ENCODE measurements around the gene CAMTA1. TPM values are rescaled to one million over a fixed set of nuclear protein-coding genes. Genes with fewer than 3 reads are reported as not detected.
A peak's percentile ranks its signal among the peaks of the same experiment; 100 is the strongest.

CAMTA1 gene
- polyA plus RNA-seq, 1 donor from 2014 or later = 79.0 TPM

DNA sequence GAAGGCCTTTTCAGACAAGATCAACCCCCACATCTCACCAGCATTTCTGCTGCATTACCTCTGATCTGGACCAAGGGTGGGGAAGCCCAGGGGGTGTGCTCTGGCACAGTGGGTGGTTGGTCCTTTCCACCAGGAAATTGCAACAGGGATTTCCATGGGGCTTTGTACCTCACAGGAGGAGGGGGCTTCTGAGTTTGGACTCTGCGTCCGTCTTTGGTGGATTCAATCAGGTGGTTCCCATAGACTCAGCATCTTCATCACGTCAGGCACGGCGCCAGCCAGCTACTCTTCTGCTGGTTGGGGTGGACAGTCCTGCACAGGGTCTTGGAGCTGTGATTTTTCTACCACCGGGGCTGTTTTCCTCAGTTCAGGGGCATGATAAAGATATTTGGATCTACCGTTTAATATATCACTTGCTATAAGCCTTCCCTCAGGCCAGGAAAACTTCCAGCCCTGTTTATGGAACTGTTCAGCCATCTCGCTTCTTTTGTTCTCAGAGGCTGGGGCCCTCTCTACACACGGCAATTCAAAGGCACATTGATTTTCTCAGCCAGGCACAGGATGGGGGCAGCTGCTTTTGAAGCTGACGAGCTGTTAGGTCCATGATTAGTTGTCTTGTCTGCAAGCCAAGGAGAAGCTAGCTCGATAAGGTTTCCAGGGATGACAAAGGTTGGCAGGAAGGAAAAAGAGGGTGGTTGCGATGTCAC lies 467.3 kb downstream of the CAMTA1 start:
- H3K27ac Mint-ChIP-seq = no peak overlapping the region
- no peaks in the 10 kb centered on the region for H3K4me1 Mint-ChIP-seq
- H3K27me3 Mint-ChIP-seq = peaks cover 24% of the 10 kb centered on the region
- no peaks in the 10 kb centered on the region for H3K36me3 Mint-ChIP-seq
- H3K9me3 Mint-ChIP-seq = peaks cover 0 to 2% (median 0%) of the 10 kb centered on the region in 3 donors
- H3K4me3 Mint-ChIP-seq = no peak overlapping the region

DNA sequence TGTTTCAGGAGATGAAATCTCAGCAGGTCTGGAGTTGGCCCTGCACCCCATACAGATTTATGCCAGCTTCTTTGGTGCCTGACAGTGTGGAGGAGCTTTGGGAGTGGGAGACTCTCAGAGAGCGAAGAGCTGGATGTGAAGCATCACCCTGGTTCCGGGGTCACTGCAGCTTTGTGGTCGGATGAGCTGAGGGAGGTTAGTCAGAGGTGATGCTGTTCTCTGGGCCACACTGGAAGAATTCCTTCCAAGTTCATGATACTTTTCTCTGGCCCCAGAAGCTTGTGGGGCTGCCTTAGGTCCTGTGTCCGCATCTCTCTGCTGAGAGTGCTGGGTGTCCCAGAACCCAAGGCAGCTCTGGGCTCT lies 467.8 kb downstream of the CAMTA1 start:
- H3K9me3 Mint-ChIP-seq = peaks cover 0 to 2% (median 0%) of the 10 kb centered on the region in 3 donors
- H3K4me3 Mint-ChIP-seq = no peak overlapping the region
- H3K36me3 Mint-ChIP-seq = no peaks in the 10 kb centered on the region
- H3K4me1 Mint-ChIP-seq = no peaks in the 10 kb centered on the region
- H3K27ac Mint-ChIP-seq = peak overlapping the region in 1 of 3 donors; percentile 47
- peaks cover 19% of the 10 kb centered on the region for H3K27me3 Mint-ChIP-seq

DNA sequence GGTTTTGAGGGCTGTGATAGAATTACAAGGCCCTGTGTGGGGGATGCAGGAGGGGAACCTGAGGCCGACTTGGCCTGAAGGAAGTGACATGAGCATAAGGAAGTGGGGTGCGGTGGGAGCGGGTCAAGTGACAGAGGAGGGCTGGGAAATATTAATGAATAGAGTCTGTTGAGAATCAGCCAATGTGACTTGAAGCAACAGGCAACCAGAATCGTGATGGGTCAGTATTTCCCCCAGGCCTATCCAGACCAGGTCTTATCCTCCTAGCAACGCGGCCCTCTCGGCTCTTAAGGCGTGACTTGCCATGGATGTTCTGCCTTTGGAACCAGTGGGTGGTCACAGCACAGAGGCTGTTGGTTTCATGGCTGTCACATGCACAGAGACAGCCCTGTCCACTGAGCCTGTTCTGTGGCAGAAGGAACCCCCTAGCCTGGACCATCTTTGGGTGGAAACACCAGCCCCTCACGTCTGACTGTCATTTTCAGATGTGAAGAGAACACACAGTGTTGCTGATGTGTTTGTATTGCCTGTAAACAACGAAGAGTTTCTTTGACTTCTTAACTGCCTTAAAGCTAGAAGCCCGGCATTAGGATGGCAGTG lies 468.8 kb downstream of the CAMTA1 start:
- H3K27me3 Mint-ChIP-seq = peaks cover 18% of the 10 kb centered on the region
- no peaks in the 10 kb centered on the region for H3K4me1 Mint-ChIP-seq
- peaks cover 0 to 2% (median 0%) of the 10 kb centered on the region in 3 donors for H3K9me3 Mint-ChIP-seq
- H3K4me3 Mint-ChIP-seq = no peak overlapping the region
- H3K36me3 Mint-ChIP-seq = no peaks in the 10 kb centered on the region
- no peak overlapping the region for H3K27ac Mint-ChIP-seq

DNA sequence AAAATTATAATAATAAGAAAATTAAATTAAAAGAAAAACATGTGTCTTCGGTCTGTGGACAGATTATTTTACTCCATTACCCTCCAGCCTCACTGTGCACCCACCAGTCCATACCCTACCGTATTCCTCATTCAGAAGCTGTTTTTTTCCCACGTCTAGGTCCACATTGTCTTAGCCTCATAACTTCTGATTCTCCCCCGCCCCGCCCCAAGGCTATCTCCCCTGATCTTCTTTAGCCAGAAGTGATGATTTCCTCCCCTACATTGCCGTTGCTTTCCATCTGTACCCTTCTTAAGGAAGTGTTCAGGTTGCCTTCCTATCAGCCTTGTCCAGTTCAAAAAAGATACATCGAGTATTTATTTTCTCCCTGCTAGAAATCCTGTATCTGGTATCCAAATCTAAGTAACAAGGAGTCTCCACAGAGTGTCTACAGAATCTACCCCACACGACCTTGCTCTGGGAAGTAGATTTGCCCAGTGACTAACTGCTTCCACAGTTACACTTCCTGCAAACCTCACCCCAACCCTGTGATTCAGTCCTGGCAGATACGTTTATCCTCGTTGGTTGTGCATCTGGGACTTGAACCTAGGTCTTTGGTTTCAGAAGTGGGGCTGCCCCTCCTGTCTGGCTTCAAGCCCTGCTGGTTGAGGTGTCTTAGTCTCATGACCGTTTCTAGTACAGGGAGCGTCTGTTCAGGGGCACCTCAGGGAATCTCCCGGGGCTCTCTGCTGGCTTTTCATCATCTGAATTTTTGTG lies 470.2 kb downstream of the CAMTA1 start:
- peaks cover 0 to 2% (median 0%) of the 10 kb centered on the region in 3 donors for H3K9me3 Mint-ChIP-seq
- H3K27ac Mint-ChIP-seq = peak overlapping the region in 1 of 3 donors; percentile 74
- no peaks in the 10 kb centered on the region for H3K4me1 Mint-ChIP-seq
- H3K27me3 Mint-ChIP-seq = peaks cover 10% of the 10 kb centered on the region
- H3K36me3 Mint-ChIP-seq = no peaks in the 10 kb centered on the region
- no peak overlapping the region for H3K4me3 Mint-ChIP-seq

DNA sequence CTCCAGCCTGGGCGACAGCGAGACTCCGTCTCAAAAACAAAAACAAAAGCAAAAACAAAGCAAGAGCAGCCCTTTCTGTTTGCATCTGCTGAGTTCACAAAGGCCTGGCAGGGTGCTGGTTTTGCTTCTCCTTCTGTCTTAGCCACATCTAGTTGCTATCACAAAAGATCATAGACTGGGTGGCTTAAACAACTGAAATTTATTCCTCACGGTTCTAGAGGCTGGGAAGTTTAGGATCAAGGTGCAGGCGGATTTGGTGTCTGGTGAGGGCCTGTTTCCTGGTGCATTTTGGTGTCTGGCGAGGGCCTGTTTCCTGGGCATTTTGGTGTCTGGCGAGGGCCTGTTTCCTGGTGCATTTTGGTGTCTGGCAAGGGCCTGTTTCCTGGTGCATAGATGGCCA lies 471.3 kb downstream of the CAMTA1 start:
- no peak overlapping the region for H3K27ac Mint-ChIP-seq
- H3K4me3 Mint-ChIP-seq = no peak overlapping the region
- peaks cover 6% of the 10 kb centered on the region for H3K27me3 Mint-ChIP-seq
- no peaks in the 10 kb centered on the region for H3K4me1 Mint-ChIP-seq
- peaks cover 0 to 2% (median 0%) of the 10 kb centered on the region in 3 donors for H3K9me3 Mint-ChIP-seq
- H3K36me3 Mint-ChIP-seq = no peaks in the 10 kb centered on the region

DNA sequence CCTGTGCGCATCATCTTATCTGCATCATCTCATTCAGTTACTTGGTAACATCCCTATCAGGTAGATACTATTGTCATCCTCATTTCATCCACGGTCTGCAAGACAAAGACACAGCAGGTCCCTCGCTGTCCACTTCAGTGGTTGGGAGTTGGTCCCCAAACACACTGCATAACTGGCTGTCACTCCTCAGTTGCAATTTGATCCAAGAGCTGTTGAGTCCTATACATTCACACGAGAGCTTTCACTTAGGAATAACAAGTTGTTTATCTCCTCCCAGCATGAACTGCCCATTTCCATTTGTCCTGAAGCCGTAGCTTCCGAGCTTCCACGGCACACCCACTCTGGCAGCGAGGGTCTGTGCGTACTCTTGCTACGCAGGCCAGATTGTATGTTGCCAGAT lies 472.0 kb downstream of the CAMTA1 start:
- H3K36me3 Mint-ChIP-seq = no peaks in the 10 kb centered on the region
- no peaks in the 10 kb centered on the region for H3K9me3 Mint-ChIP-seq
- H3K4me1 Mint-ChIP-seq = no peaks in the 10 kb centered on the region
- no peak overlapping the region for H3K4me3 Mint-ChIP-seq
- no peak overlapping the region for H3K27ac Mint-ChIP-seq
- H3K27me3 Mint-ChIP-seq = peaks cover 2% of the 10 kb centered on the region

DNA sequence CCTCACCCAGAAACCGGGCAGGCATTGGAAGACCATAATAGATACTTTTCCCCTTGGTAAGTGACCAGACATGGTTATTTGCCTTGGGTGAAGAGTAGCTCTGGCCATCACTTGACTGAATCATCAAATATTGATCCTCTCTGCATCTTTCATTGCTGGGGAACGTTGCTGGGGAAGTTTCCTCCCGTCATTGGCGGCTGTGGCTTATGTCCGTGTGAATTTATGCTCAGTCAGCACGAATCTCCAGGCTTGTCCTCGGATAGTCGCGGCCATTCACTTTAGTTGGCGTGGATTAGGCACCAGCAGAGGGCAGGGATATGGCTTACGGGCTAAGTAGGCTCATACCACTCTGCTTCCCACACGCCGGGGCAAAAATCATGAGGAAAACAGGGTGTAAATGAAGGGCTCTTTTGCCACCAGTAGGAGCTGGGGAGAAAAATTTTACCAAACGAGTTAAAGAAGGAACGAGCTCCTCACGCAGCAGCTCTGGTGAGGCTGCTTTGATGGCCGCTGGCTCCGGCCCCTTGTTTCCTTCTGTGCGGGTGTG lies 473.4 kb downstream of the CAMTA1 start:
- Mint-ChIP-seq H3K4me3 (no peak overlapping the region), H3K27ac (no peak overlapping the region), H3K9me3 (no peaks in the 10 kb centered on the region), H3K27me3 (peaks cover 4% of the 10 kb centered on the region), H3K36me3 (no peaks in the 10 kb centered on the region), H3K4me1 (no peaks in the 10 kb centered on the region)

DNA sequence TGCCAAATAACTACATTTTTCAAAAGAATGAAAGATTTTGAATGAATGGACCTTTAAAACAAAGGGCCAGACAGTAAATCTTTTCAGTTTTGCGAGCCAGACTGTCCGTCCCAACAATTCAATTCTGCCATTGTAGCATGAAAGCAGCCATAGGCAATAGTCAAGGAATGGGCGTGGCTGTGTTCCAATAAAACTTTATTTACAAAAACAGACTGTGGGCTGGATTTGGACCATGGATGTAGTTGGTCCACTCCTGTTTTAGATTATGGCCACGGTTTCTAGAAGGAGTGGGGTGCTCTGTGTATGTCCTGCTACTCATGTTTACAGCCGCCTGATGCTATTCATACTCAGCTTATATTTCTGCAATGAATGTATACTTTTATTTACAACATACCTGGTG lies 474.7 kb downstream of the CAMTA1 start:
- Mint-ChIP-seq H3K4me3 (no peak overlapping the region), H3K27me3 (peaks cover 2% of the 10 kb centered on the region), H3K36me3 (no peaks in the 10 kb centered on the region), H3K4me1 (no peaks in the 10 kb centered on the region), H3K27ac (no peak overlapping the region), H3K9me3 (no peaks in the 10 kb centered on the region)

DNA sequence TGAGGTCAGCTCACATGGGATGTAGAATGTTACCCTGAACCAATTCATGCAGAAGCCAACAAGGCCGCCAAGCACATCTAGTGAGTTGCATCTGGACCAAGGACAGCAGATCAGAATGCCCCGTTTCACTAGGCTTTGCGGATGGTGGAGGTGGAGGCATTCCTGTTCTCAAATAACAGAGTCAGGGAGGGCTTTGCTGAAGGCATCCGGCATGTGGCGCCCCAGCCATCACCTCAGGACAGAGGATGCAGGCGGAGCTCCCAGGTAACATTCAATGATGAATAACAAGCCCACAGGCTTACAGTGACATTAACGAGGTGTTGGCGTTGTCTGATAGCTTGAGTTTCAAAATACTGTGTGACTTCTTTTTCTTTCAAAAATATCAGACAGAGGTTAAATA lies 476.2 kb downstream of the CAMTA1 start:
- peaks cover 5% of the 10 kb centered on the region for H3K27me3 Mint-ChIP-seq
- H3K36me3 Mint-ChIP-seq = no peaks in the 10 kb centered on the region
- no peaks in the 10 kb centered on the region for H3K9me3 Mint-ChIP-seq
- no peak overlapping the region for H3K4me3 Mint-ChIP-seq
- H3K4me1 Mint-ChIP-seq = no peaks in the 10 kb centered on the region
- peak overlapping the region in 1 of 3 donors; percentile 10 for H3K27ac Mint-ChIP-seq

DNA sequence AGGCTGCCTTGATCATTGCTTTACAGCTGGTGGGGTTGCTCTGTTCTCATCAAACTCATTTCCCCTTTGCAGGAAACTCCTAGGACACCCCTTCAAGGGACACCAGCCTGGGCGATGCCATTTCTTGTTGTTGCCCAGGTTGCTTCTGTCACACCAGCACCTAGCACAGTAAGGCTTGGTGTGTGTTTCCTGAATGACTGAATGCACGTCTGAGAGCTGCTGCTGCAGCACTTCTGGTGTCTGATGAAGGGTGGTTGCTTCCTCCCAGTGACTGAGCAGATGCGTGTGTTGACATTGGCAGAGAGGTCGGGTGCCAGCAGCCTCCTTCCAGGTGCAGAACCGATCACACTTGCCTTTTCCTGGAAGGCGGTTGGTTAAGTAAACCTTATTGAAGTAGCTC lies 477.4 kb downstream of the CAMTA1 start:
- peaks cover 10% of the 10 kb centered on the region for H3K27me3 Mint-ChIP-seq
- H3K36me3 Mint-ChIP-seq = no peaks in the 10 kb centered on the region
- no peak overlapping the region for H3K27ac Mint-ChIP-seq
- no peaks in the 10 kb centered on the region for H3K9me3 Mint-ChIP-seq
- no peaks in the 10 kb centered on the region for H3K4me1 Mint-ChIP-seq
- no peak overlapping the region for H3K4me3 Mint-ChIP-seq

DNA sequence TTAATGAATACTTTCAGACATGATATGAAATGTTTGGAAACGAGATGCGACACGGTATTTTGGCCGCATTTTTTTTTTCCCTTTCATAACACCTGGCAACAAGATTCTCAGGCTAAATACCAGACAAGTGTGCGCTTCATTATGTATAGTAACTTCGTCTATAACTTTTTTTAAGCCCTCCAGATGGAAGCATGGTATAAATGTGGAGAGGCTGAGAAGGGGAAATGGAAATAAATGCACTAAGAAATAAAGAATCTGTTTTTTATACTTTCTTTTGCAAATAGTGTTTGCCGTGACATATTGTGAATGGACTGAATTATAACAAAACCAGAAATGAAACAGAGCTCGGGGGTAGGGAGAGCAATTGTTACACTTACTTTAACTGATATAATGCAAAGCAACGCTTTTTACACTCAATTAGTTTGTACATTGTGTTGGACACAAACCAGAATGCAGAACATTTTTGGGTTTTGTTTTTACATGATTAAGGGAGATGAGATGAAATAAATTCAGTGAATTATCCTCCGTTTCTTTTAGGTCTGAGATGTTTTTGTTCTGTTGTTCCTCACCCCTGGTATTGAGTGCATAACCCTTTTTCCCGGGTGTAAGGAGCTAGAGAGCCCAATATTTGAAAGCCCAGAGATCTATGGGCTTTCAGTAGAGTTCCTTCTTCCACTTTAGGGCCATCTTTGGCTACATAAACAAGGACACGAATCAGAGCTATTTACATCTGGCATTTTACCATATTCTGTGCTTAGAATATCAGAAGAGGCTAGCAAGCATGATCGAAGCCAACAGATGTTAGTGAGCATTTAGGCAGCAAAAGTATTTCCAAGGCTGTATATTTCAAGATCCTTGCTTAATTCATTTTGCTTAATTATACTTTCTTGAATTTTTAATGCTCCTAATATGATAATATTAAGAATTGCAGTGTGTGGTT lies 478.0 kb downstream of the CAMTA1 start:
- H3K4me3 Mint-ChIP-seq = no peak overlapping the region
- no peaks in the 10 kb centered on the region for H3K36me3 Mint-ChIP-seq
- no peak overlapping the region for H3K27ac Mint-ChIP-seq
- H3K27me3 Mint-ChIP-seq = peaks cover 10% of the 10 kb centered on the region
- H3K4me1 Mint-ChIP-seq = no peaks in the 10 kb centered on the region
- H3K9me3 Mint-ChIP-seq = peaks cover 0 to 4% (median 0%) of the 10 kb centered on the region in 3 donors

DNA sequence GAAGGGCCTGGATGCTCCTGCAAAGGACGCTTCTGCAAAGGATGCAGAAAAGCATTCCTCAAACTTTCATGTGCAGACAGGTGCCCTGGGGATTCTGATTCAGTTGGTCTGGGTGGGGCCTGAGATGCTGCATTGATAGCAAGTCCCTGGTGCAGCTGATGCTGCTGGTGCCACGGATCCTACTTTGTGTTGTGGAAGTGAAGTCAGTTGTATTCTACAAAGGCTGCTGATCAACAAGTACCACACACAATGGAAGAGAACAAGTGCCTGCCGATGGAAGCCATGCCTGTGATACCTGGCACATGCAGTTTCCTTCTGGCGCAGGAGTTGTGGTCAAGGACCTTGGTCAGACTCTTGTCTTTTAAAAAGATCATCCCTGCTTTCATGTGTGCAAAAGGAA lies 478.8 kb downstream of the CAMTA1 start:
- Mint-ChIP-seq H3K36me3 (no peaks in the 10 kb centered on the region), H3K4me1 (no peaks in the 10 kb centered on the region), H3K9me3 (peaks cover 3 to 11% (median 4%) of the 10 kb centered on the region in 3 donors), H3K27me3 (peaks cover 10% of the 10 kb centered on the region), H3K4me3 (no peak overlapping the region), H3K27ac (no peak overlapping the region)

DNA sequence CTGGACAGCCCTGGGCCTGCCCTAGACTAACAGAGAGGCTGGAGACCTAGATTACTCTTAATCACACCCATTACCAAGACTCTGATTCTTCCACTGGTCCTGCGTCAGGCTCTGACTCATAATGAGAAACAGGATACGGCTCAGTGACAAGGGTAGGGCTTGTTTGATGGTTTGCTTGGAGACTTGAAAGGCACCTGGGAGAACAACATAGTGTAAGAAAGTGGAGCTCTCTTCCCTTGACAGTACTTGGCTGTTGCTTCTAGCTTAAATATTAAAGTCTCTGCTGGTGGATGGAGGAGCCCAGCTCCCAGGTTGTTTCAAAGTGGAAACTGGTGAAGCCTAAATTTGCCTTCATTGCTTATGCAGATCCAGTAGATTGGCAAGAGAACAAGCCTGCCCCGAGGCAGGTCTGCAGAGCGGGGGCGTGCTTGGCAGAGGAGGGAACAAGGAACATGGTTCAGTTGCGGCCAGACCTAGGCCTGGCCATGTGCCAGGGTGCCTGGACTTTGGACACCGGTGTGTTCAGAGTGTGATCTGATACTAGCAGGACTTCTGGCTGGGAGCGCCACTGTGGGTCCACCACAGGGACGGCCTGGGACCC lies 480.6 kb downstream of the CAMTA1 start:
- Mint-ChIP-seq H3K27me3 (peaks cover 10% of the 10 kb centered on the region), H3K9me3 (peaks cover 9 to 17% (median 13%) of the 10 kb centered on the region in 3 donors), H3K27ac (no peak overlapping the region), H3K4me3 (no peak overlapping the region), H3K4me1 (no peaks in the 10 kb centered on the region), H3K36me3 (no peaks in the 10 kb centered on the region)

DNA sequence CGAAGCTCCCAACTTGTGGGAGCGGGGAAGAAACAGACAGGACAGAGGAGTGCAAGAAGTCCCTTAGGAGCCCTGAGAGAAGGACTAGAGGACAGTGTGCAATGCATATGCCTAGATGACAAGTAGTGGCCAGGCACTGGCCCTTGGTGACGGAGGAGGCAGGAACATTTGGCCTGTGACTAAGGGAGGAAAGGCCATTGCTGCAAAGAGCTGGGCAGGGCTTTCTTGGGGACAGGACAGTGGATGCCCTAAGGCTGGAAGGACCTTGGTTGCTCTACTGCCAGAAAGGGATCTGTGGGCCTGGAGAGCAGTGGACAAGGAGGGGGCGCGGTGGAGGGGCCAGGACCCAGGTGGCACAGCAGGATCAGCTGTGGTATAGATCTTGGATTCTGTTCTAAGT lies 481.3 kb downstream of the CAMTA1 start:
- Mint-ChIP-seq H3K4me1 (no peaks in the 10 kb centered on the region), H3K36me3 (no peaks in the 10 kb centered on the region), H3K9me3 (peaks cover 12 to 17% (median 17%) of the 10 kb centered on the region in 3 donors), H3K27ac (no peak overlapping the region), H3K4me3 (no peak overlapping the region), H3K27me3 (peaks cover 11% of the 10 kb centered on the region)
